Measurements from ENCODE around the gene DENND6B.

Gene DENND6B

GRCh38 chr22:50266994-50267393 is 59.8 kb downstream of the DENND6B start:
- no peak for ATAC-seq

GRCh38 chr22:50264946-50265669 is 61.7 kb downstream of the DENND6B start:
- TF ChIP-seq CREB5 (CRISPR knock-in tag; IDR thresholded peaks at IDR 0.05; ENCODE audit: low read depth) (no peak), CSRNP3 (CRISPR knock-in tag; IDR thresholded peaks at IDR 0.05) (no peak), TCF4 (CRISPR knock-in tag; IDR thresholded peaks at IDR 0.05; ENCODE audit: borderline replicate concordance) (no peak), ZNF8 (CRISPR knock-in tag; IDR thresholded peaks at IDR 0.05) (no peak), OSR1 (CRISPR knock-in tag; IDR thresholded peaks at IDR 0.05) (no peak), ISL1 (CRISPR knock-in tag; IDR thresholded peaks at IDR 0.05) (no peak), ZFP30 (CRISPR knock-in tag; IDR thresholded peaks at IDR 0.05) (no peak), ZFP3 (CRISPR knock-in tag; IDR thresholded peaks at IDR 0.05) (no peak)
- ATAC-seq, result no peak

More at GRCh38 chr22:50266994-50267393, 59.8 kb downstream of the DENND6B start:
- TF ChIP-seq CREB5 (CRISPR knock-in tag; IDR thresholded peaks at IDR 0.05; ENCODE audit: low read depth) (no peak), ARNTL (CRISPR knock-in tag; IDR thresholded peaks at IDR 0.05; ENCODE audit: borderline replicate concordance, low read depth) (no peak), TSHZ2 (CRISPR knock-in tag; IDR thresholded peaks at IDR 0.05) (no peak), SNAI2 (CRISPR knock-in tag; IDR thresholded peaks at IDR 0.05) (no peak), PPARA (CRISPR knock-in tag; IDR thresholded peaks at IDR 0.05; ENCODE audit: borderline replicate concordance) (no peak), TCF4 (CRISPR knock-in tag; IDR thresholded peaks at IDR 0.05; ENCODE audit: borderline replicate concordance) (no peak)

- no peak for ATAC-seq
- TF ChIP-seq OSR1 (CRISPR knock-in tag; IDR thresholded peaks at IDR 0.05) (no peak), SNAI2 (CRISPR knock-in tag; IDR thresholded peaks at IDR 0.05) (no peak), ZC3H10 (CRISPR knock-in tag; IDR thresholded peaks at IDR 0.05) (no peak), RARB (CRISPR knock-in tag; IDR thresholded peaks at IDR 0.05) (no peak), TCF4 (CRISPR knock-in tag; IDR thresholded peaks at IDR 0.05; ENCODE audit: borderline replicate concordance) (no peak), PATZ1 (CRISPR knock-in tag; IDR thresholded peaks at IDR 0.05; ENCODE audit: borderline replicate concordance) (no peak), CSDC2 (CRISPR knock-in tag; IDR thresholded peaks at IDR 0.05) (no peak), BACH2 (CRISPR knock-in tag; IDR thresholded peaks at IDR 0.05; ENCODE audit: borderline replicate concordance) (no peak), ZFP3 (CRISPR knock-in tag; IDR thresholded peaks at IDR 0.05) (no peak), ISL1 (CRISPR knock-in tag; IDR thresholded peaks at IDR 0.05) (no peak)
Observed at GRCh38 chr22:50264104-50264745, 62.6 kb downstream of the DENND6B start.
